Measurements from ENCODE around the gene PRR16.

Gene PRR16

GRCh38 chr5:120509053-120509452 is 45.0 kb downstream of the PRR16 start:
- no peak for TF ChIP-seq POU2F2 (IDR thresholded peaks at IDR 0.05; ENCODE audit: low read depth, low read length)
- TF ChIP-seq POLR2AphosphoS5 (IDR thresholded peaks at IDR 0.05; ENCODE audit: low read depth, low read length), result no peak
- no peak for TF ChIP-seq TAF1 (IDR thresholded peaks at IDR 0.05; ENCODE audit: low read depth, low read length)
- no peak for TF ChIP-seq POLR2A (IDR thresholded peaks at IDR 0.05; ENCODE audit: low read depth, low read length)
- no peak for TF ChIP-seq SPI1 (IDR thresholded peaks at IDR 0.05; ENCODE audit: low read depth, low read length)
- TF ChIP-seq PAX5 (IDR thresholded peaks at IDR 0.05; ENCODE audit: insufficient read depth, low read length, severe bottlenecking), result no peak
- FAIRE-seq (no peak), DNase-seq (ENCODE audit: insufficient read length, low spot score) (no peak)

- TF ChIP-seq POU2F2 (IDR thresholded peaks at IDR 0.05; ENCODE audit: low read depth, low read length) (no peak), SPI1 (IDR thresholded peaks at IDR 0.05; ENCODE audit: low read depth, low read length) (no peak), POLR2A (IDR thresholded peaks at IDR 0.05; ENCODE audit: low read depth, low read length) (no peak), POLR2AphosphoS5 (IDR thresholded peaks at IDR 0.05; ENCODE audit: low read depth, low read length) (no peak), PAX5 (IDR thresholded peaks at IDR 0.05; ENCODE audit: insufficient read depth, low read length, severe bottlenecking) (no peak), TAF1 (IDR thresholded peaks at IDR 0.05; ENCODE audit: low read depth, low read length) (no peak)
- no peak for FAIRE-seq
- no peak for DNase-seq (ENCODE audit: insufficient read length, low spot score)
These were observed 46.1 kb downstream of the PRR16 start for GRCh38 chr5:120510098-120510637.

- no peak for DNase-seq (ENCODE audit: insufficient read length, low spot score)
- TF ChIP-seq POLR2AphosphoS5 (IDR thresholded peaks at IDR 0.05; ENCODE audit: low read depth, low read length) (no peak), POU2F2 (IDR thresholded peaks at IDR 0.05; ENCODE audit: low read depth, low read length) (no peak), SPI1 (IDR thresholded peaks at IDR 0.05; ENCODE audit: low read depth, low read length) (no peak), PAX5 (IDR thresholded peaks at IDR 0.05; ENCODE audit: insufficient read depth, low read length, severe bottlenecking) (no peak), TAF1 (IDR thresholded peaks at IDR 0.05; ENCODE audit: low read depth, low read length) (no peak), POLR2A (IDR thresholded peaks at IDR 0.05; ENCODE audit: low read depth, low read length) (no peak)
- FAIRE-seq, result no peak
These were observed 47.0 kb downstream of the PRR16 start for GRCh38 chr5:120510994-120511686.

- TF ChIP-seq POLR2AphosphoS5 (IDR thresholded peaks at IDR 0.05; ENCODE audit: low read depth, low read length), result no peak
- no peak for TF ChIP-seq TAF1 (IDR thresholded peaks at IDR 0.05; ENCODE audit: low read depth, low read length)
- TF ChIP-seq POU2F2 (IDR thresholded peaks at IDR 0.05; ENCODE audit: low read depth, low read length), result no peak
- TF ChIP-seq PAX5 (IDR thresholded peaks at IDR 0.05; ENCODE audit: insufficient read depth, low read length, severe bottlenecking), result no peak
- no peak for TF ChIP-seq POLR2A (IDR thresholded peaks at IDR 0.05; ENCODE audit: low read depth, low read length)
- TF ChIP-seq SPI1 (IDR thresholded peaks at IDR 0.05; ENCODE audit: low read depth, low read length), result no peak
- no peak for FAIRE-seq
- DNase-seq (ENCODE audit: insufficient read length, low spot score), result no peak
These were observed 48.0 kb downstream of the PRR16 start for GRCh38 chr5:120512068-120512467.

- DNase-seq (ENCODE audit: insufficient read length, low spot score) (no peak), FAIRE-seq (no peak)
- no peak for TF ChIP-seq SPI1 (IDR thresholded peaks at IDR 0.05; ENCODE audit: low read depth, low read length)
- TF ChIP-seq POLR2AphosphoS5 (IDR thresholded peaks at IDR 0.05; ENCODE audit: low read depth, low read length), result no peak
- no peak for TF ChIP-seq POU2F2 (IDR thresholded peaks at IDR 0.05; ENCODE audit: low read depth, low read length)
- no peak for TF ChIP-seq PAX5 (IDR thresholded peaks at IDR 0.05; ENCODE audit: insufficient read depth, low read length, severe bottlenecking)
- TF ChIP-seq TAF1 (IDR thresholded peaks at IDR 0.05; ENCODE audit: low read depth, low read length), result no peak
- no peak for TF ChIP-seq POLR2A (IDR thresholded peaks at IDR 0.05; ENCODE audit: low read depth, low read length)
These were observed 48.9 kb downstream of the PRR16 start for GRCh38 chr5:120512791-120513650.

GRCh38 chr5:120516805-120517204 is 52.7 kb downstream of the PRR16 start:
- DNase-seq (ENCODE audit: insufficient read length, low spot score) (no peak), FAIRE-seq (no peak)
- TF ChIP-seq SPI1 (IDR thresholded peaks at IDR 0.05; ENCODE audit: low read depth, low read length) (no peak), PAX5 (IDR thresholded peaks at IDR 0.05; ENCODE audit: insufficient read depth, low read length, severe bottlenecking) (no peak), POLR2AphosphoS5 (IDR thresholded peaks at IDR 0.05; ENCODE audit: low read depth, low read length) (no peak), POU2F2 (IDR thresholded peaks at IDR 0.05; ENCODE audit: low read depth, low read length) (no peak), POLR2A (IDR thresholded peaks at IDR 0.05; ENCODE audit: low read depth, low read length) (no peak), TAF1 (IDR thresholded peaks at IDR 0.05; ENCODE audit: low read depth, low read length) (no peak)

GRCh38 chr5:120517607-120518252 is 53.6 kb downstream of the PRR16 start:
- TF ChIP-seq POU2F2 (IDR thresholded peaks at IDR 0.05; ENCODE audit: low read depth, low read length) (no peak), POLR2A (IDR thresholded peaks at IDR 0.05; ENCODE audit: low read depth, low read length) (no peak), PAX5 (IDR thresholded peaks at IDR 0.05; ENCODE audit: insufficient read depth, low read length, severe bottlenecking) (no peak)
- DNase-seq (ENCODE audit: insufficient read length, low spot score) (no peak), FAIRE-seq (no peak)

- FAIRE-seq, result no peak
These were observed 54.5 kb downstream of the PRR16 start for GRCh38 chr5:120518581-120518980.

More at GRCh38 chr5:120518581-120518980, 54.5 kb downstream of the PRR16 start:
- no peak for DNase-seq (ENCODE audit: insufficient read length, low spot score)
- TF ChIP-seq SPI1 (IDR thresholded peaks at IDR 0.05; ENCODE audit: low read depth, low read length) (no peak), PAX5 (IDR thresholded peaks at IDR 0.05; ENCODE audit: insufficient read depth, low read length, severe bottlenecking) (no peak), TAF1 (IDR thresholded peaks at IDR 0.05; ENCODE audit: low read depth, low read length) (no peak), POU2F2 (IDR thresholded peaks at IDR 0.05; ENCODE audit: low read depth, low read length) (no peak), POLR2A (IDR thresholded peaks at IDR 0.05; ENCODE audit: low read depth, low read length) (no peak), POLR2AphosphoS5 (IDR thresholded peaks at IDR 0.05; ENCODE audit: low read depth, low read length) (no peak)
